ENCODE measurements around the gene CMSS1.

GRCh38 chr3:99891610-99892285, 74.1 kb downstream of the CMSS1 start:
- no peak for TF ChIP-seq POLR2AphosphoS5 (IDR thresholded peaks at IDR 0.05; ENCODE audit: low read depth, low read length)
- no peak for TF ChIP-seq POLR2A (IDR thresholded peaks at IDR 0.05; ENCODE audit: borderline replicate concordance, extremely low read depth, insufficient read depth, insufficient read length)
- no peak for TF ChIP-seq CTCF (IDR thresholded peaks at IDR 0.05 in 2 of 3, conservative IDR thresholded peaks at IDR 0.05 in 1 of 3; ENCODE audit: borderline replicate concordance in 1 of 3, insufficient read depth in 1 of 3, low read depth in 2 of 3, low read length in 2 of 3)
- TF ChIP-seq RAD21 (IDR thresholded peaks at IDR 0.05; ENCODE audit: low read depth) = no peak
